ENCODE measurements around the gene AGPAT3.

GRCh38 chr21:43816611-43817071, 48.4 kb upstream of the AGPAT3 start:
- TF ChIP-seq EZH2 (IDR thresholded peaks at IDR 0.05; ENCODE audit: low read length, missing control alignments): no peak
- TF ChIP-seq, protein P1, sequence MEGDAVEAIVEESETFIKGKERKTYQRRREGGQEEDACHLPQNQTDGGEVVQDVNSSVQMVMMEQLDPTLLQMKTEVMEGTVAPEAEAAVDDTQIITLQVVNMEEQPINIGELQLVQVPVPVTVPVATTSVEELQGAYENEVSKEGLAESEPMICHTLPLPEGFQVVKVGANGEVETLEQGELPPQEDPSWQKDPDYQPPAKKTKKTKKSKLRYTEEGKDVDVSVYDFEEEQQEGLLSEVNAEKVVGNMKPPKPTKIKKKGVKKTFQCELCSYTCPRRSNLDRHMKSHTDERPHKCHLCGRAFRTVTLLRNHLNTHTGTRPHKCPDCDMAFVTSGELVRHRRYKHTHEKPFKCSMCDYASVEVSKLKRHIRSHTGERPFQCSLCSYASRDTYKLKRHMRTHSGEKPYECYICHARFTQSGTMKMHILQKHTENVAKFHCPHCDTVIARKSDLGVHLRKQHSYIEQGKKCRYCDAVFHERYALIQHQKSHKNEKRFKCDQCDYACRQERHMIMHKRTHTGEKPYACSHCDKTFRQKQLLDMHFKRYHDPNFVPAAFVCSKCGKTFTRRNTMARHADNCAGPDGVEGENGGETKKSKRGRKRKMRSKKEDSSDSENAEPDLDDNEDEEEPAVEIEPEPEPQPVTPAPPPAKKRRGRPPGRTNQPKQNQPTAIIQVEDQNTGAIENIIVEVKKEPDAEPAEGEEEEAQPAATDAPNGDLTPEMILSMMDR (conservative IDR thresholded peaks at IDR 0.05 in 1 of 2, IDR thresholded peaks at IDR 0.05 in 1 of 2; ENCODE audit: low read depth in 1 of 2, low read length in 2 of 2): no peak
